Astrocyte (in vitro differentiated cells and primary cell): Measurements from ENCODE around the gene MECP2. TPM values are rescaled to one million over a fixed set of nuclear protein-coding genes. Genes with fewer than 3 reads are reported as not detected.
A peak's percentile ranks its signal among the peaks of the same experiment; 100 is the strongest.

Source experiments
- DNase-seq: peaks from one replicate; pipeline ENCODE4 v3.0.0-alpha.2; 2010; ENCODE audit warnings: low read depth
- FAIRE-seq: peaks from 2 replicates; lab custom pipeline; 2011; peaks lifted over from hg19 to GRCh38; lab: Jason Lieb, UNC
- H2AFZ ChIP-seq: 2 replicates; pipeline ENCODE4 v1.6.0; 2012; ENCODE audit warnings: low read depth, low read length, inconsistent platforms
- H3K27ac ChIP-seq: 2 replicates; pipeline ENCODE4 v1.5.1; 2011; ENCODE audit warnings: low read depth, low read length, inconsistent platforms
- H3K27me3 ChIP-seq: 2 replicates; pipeline ENCODE4 v1.6.0; 2011; ENCODE audit warnings: low read length, inconsistent platforms; ENCODE audit not compliant: insufficient read depth
- H3K36me3 ChIP-seq: 2 replicates; pipeline ENCODE4 v1.5.1; 2011; ENCODE audit warnings: low read length, inconsistent platforms; ENCODE audit not compliant: insufficient read depth
- H3K4me1 ChIP-seq: 2 replicates; pipeline ENCODE4 v1.5.1; 2011; ENCODE audit warnings: low read length, inconsistent platforms; ENCODE audit not compliant: insufficient read depth
- H3K4me2 ChIP-seq: 2 replicates; pipeline ENCODE4 v1.6.0; 2012; ENCODE audit warnings: low read length, inconsistent platforms
- H3K4me3 ChIP-seq: 2 replicates; pipeline ENCODE4 v1.5.1; 2011; ENCODE audit warnings: low read depth, mild to moderate bottlenecking, low read length, inconsistent platforms; ENCODE audit not compliant: insufficient read depth
- H3K79me2 ChIP-seq: 2 replicates; pipeline ENCODE4 v1.6.0; 2012; ENCODE audit warnings: mild to moderate bottlenecking, low read length, inconsistent platforms; ENCODE audit not compliant: insufficient read depth
- H3K9ac ChIP-seq: 2 replicates; pipeline ENCODE4 v1.6.0; 2012; ENCODE audit warnings: mild to moderate bottlenecking, low read length, inconsistent platforms
- H3K9me3 ChIP-seq: 2 replicates; pipeline ENCODE4 v1.5.1; 2012; ENCODE audit warnings: low read depth, mild to moderate bottlenecking, low read length, inconsistent platforms; ENCODE audit not compliant: insufficient read depth
- H4K20me1 ChIP-seq: 2 replicates; pipeline ENCODE4 v1.6.0; 2012; ENCODE audit warnings: low read length, inconsistent platforms; ENCODE audit not compliant: insufficient read depth
- H3K27ac Mint-ChIP-seq: one replicate; pipeline ENCODE4 v1.8.0; 2021; ENCODE audit warnings: mild to moderate bottlenecking, mixed read lengths; ENCODE audit not compliant: unreplicated experiment
- H3K27me3 Mint-ChIP-seq: one replicate; pipeline ENCODE4 v1.8.0; 2021; ENCODE audit warnings: low read depth, mixed read lengths; ENCODE audit not compliant: unreplicated experiment
- H3K36me3 Mint-ChIP-seq: one replicate; pipeline ENCODE4 v1.8.0; 2021; ENCODE audit warnings: low read depth, mixed read lengths; ENCODE audit not compliant: unreplicated experiment
- H3K4me1 Mint-ChIP-seq: one replicate; pipeline ENCODE4 v1.8.0; 2021; ENCODE audit warnings: low read depth, mixed read lengths; ENCODE audit not compliant: unreplicated experiment
- H3K4me3 Mint-ChIP-seq: one replicate; pipeline ENCODE4 v1.8.0; 2021; ENCODE audit warnings: mild to moderate bottlenecking, moderate library complexity, mixed read lengths; ENCODE audit not compliant: unreplicated experiment
- H3K9me3 Mint-ChIP-seq: one replicate; pipeline ENCODE4 v1.8.0; 2021; ENCODE audit warnings: mild to moderate bottlenecking, mixed read lengths; ENCODE audit not compliant: unreplicated experiment
- CTCF ChIP-seq: IDR thresholded peaks from 2 replicates; pipeline ENCODE4 v1.5.1; 2011; ENCODE audit warnings: low read depth, mild to moderate bottlenecking, inconsistent platforms, low read length, moderate library complexity; ENCODE audit not compliant: insufficient read depth
- EZH2 ChIP-seq: IDR thresholded peaks from 2 replicates; pipeline ENCODE4 v1.6.1; 2012; ENCODE audit warnings: mild to moderate bottlenecking, low read length, inconsistent platforms; ENCODE audit not compliant: insufficient read depth
- total RNA-seq: library from RNA; stranded (reverse); gene quantifications from 2 replicates; pipeline ENCODE4 v1.2.1, GENCODE V29; 2021

The MECP2 gene
- total RNA-seq, 1 donor from 2014 or later, result 36.2 TPM

- DNase-seq (no peak), FAIRE-seq (peak; percentile 97)
- Histone ChIP-seq H3K27me3 (no peaks in the 10 kb centered on the region), H3K27ac (no peak overlapping the region), H3K4me2 (no peak overlapping the region), H3K9me3 (no peaks in the 10 kb centered on the region), H3K36me3 (peaks cover 3% of the 10 kb centered on the region), H2AFZ (no peak overlapping the region), H4K20me1 (peaks cover 9% of the 10 kb centered on the region), H3K79me2 (peaks cover 4% of the 10 kb centered on the region), H3K9ac (no peak overlapping the region), H3K4me1 (no peaks in the 10 kb centered on the region), H3K4me3 (no peak overlapping the region)
- H3K27me3 Mint-ChIP-seq, result no peaks in the 10 kb centered on the region
- peaks cover 11% of the 10 kb centered on the region for H3K4me1 Mint-ChIP-seq
- TF ChIP-seq EZH2 (no peak), CTCF (no peak)
- no peak overlapping the region for H3K4me3 Mint-ChIP-seq
- H3K36me3 Mint-ChIP-seq, result peaks cover 3% of the 10 kb centered on the region
- no peak overlapping the region for H3K27ac Mint-ChIP-seq
- H3K9me3 Mint-ChIP-seq, result no peaks in the 10 kb centered on the region
These were observed 69.5 kb downstream of the MECP2 start for GRCh38 chrX:154027986-154028385.

GRCh38 chrX:154027022-154027402, 70.5 kb downstream of the MECP2 start:
- H3K27ac Mint-ChIP-seq, result no peak overlapping the region
- no peak for FAIRE-seq
- peaks cover 3% of the 10 kb centered on the region for H3K36me3 ChIP-seq
- no peaks in the 10 kb centered on the region for H3K27me3 ChIP-seq
- TF ChIP-seq EZH2, result no peak
- TF ChIP-seq CTCF, result no peak
- H2AFZ ChIP-seq, result no peak overlapping the region
- no peaks in the 10 kb centered on the region for H3K79me2 ChIP-seq
- H3K4me1 ChIP-seq, result no peaks in the 10 kb centered on the region
- no peak overlapping the region for H3K4me3 ChIP-seq
- DNase-seq, result no peak
- no peak overlapping the region for H3K27ac ChIP-seq
- H3K36me3 Mint-ChIP-seq, result peaks cover 3% of the 10 kb centered on the region
- H3K4me3 Mint-ChIP-seq, result no peak overlapping the region
- H3K27me3 Mint-ChIP-seq, result no peaks in the 10 kb centered on the region
- no peak overlapping the region for H3K4me2 ChIP-seq
- H4K20me1 ChIP-seq, result no peaks in the 10 kb centered on the region
- no peaks in the 10 kb centered on the region for H3K9me3 ChIP-seq
- H3K4me1 Mint-ChIP-seq, result peaks cover 11% of the 10 kb centered on the region
- H3K9me3 Mint-ChIP-seq, result no peaks in the 10 kb centered on the region
- no peak overlapping the region for H3K9ac ChIP-seq

- H3K4me3 ChIP-seq, result no peak overlapping the region
- Mint-ChIP-seq H3K27ac (no peak overlapping the region), H3K4me1 (peaks cover 9% of the 10 kb centered on the region)
These were observed 71.1 kb downstream of the MECP2 start for GRCh38 chrX:154026136-154027021.

More at GRCh38 chrX:154026136-154027021, 71.1 kb downstream of the MECP2 start:
- H3K27ac ChIP-seq, result no peak overlapping the region
- no peak for TF ChIP-seq EZH2
- TF ChIP-seq CTCF, result no peak
- DNase-seq (no peak), FAIRE-seq (peak; percentile 41)
- H3K9me3 Mint-ChIP-seq, result no peaks in the 10 kb centered on the region
- H3K27me3 ChIP-seq, result no peaks in the 10 kb centered on the region
- H3K4me3 Mint-ChIP-seq, result no peak overlapping the region
- H3K4me1 ChIP-seq, result peaks cover 3% of the 10 kb centered on the region
- H3K9me3 ChIP-seq, result no peaks in the 10 kb centered on the region
- H3K27me3 Mint-ChIP-seq, result no peaks in the 10 kb centered on the region
- H3K4me2 ChIP-seq, result no peak overlapping the region
- no peak overlapping the region for H3K9ac ChIP-seq
- H3K36me3 Mint-ChIP-seq, result no peaks in the 10 kb centered on the region
- no peaks in the 10 kb centered on the region for H3K36me3 ChIP-seq
- no peaks in the 10 kb centered on the region for H4K20me1 ChIP-seq
- no peaks in the 10 kb centered on the region for H3K79me2 ChIP-seq
- no peak overlapping the region for H2AFZ ChIP-seq
